GM13977 (cell line): ENCODE data around the gene USP28.
"Not testable (repeated sequence)": the region's sequence is repeated elsewhere in the genome, so short reads cannot be mapped to it uniquely, and the experiment has no call there.

Experiments
- DNase-seq: peaks from one replicate; pipeline ENCODE4 v3.0.0; 2012; ENCODE audit warnings: low spot score
- CTCF ChIP-seq: IDR thresholded peaks from 2 replicates; pipeline ENCODE4 v1.5.1; 2012; ENCODE audit warnings: mild to moderate bottlenecking, control low read depth; ENCODE audit not compliant: insufficient read depth; ENCODE audit errors: extremely low read depth, missing control alignments
- in situ Hi-C: fragments of 300-500 bp; cut with MboI; formaldehyde crosslinking; loops from one replicate; pipeline ENCODE4 v1.12.0; 2022; ENCODE audit warnings: low sequenced_read_pairs, low pct_unique_long_range_greater_than_20kb, mixed read lengths, inconsistent platforms; ENCODE audit not compliant: unreplicated experiment

USP28 gene

GRCh38 chr11:113888848-113889247 is 13.5 kb upstream of the USP28 start:
- no peak for TF ChIP-seq CTCF
- DNase-seq: no peak
- in situ Hi-C loops: loop anchor here (25.0 kb wide), 1 partner anchor 373 kb away; no protein-coding TSS in a partner anchor

GRCh38 chr11:113885897-113886296 is 10.5 kb upstream of the USP28 start:
- TF ChIP-seq CTCF: no peak
- DNase-seq: no peak
- in situ Hi-C loops: loop anchor here (25.0 kb wide), 1 partner anchor 376 kb away; no protein-coding TSS in a partner anchor

GRCh38 chr11:113884361-113884836 is 9.0 kb upstream of the USP28 start:
- no peak for TF ChIP-seq CTCF
- DNase-seq: no peak
- in situ Hi-C loops: loop anchor here (25.0 kb wide), 1 partner anchor 378 kb away; no protein-coding TSS in a partner anchor

GRCh38 chr11:113881856-113882255 is 6.5 kb upstream of the USP28 start:
- in situ Hi-C loops: loop anchor here (25.0 kb wide), 1 partner anchor 380 kb away; no protein-coding TSS in a partner anchor
- TF ChIP-seq CTCF: no peak
- DNase-seq: no peak

- in situ Hi-C loops: loop anchor here (25.0 kb wide), 1 partner anchor 381 kb away; no protein-coding TSS in a partner anchor
- no peak for TF ChIP-seq CTCF
- no peak for DNase-seq
These were observed 5.6 kb upstream of the USP28 start for GRCh38 chr11:113880971-113881370.

GRCh38 chr11:113879446-113879845 is 4.1 kb upstream of the USP28 start:
- DNase-seq: not testable (repeated sequence)
- in situ Hi-C loops: loop anchor here (25.0 kb wide), 1 partner anchor 383 kb away; no protein-coding TSS in a partner anchor

- in situ Hi-C loops: loop anchor here (25.0 kb wide), 1 partner anchor 385 kb away; no protein-coding TSS in a partner anchor
- no peak for DNase-seq
- no peak for TF ChIP-seq CTCF
These were observed 2.3 kb upstream of the USP28 start for GRCh38 chr11:113877670-113878055.
